ENCODE results near the gene CLCN3. TPM values are rescaled to one million over a fixed set of nuclear protein-coding genes. Genes with fewer than 3 reads are reported as not detected.
"Not testable (repeated sequence)": the region's sequence is repeated elsewhere in the genome, so short reads cannot be mapped to it uniquely, and the experiment has no call there.

Gene CLCN3
- total RNA-seq, 1 donor from 2014 or later: 44.8 TPM

GRCh38 chr4:169727616-169728015 is 107.2 kb downstream of the CLCN3 start:
- H3K36me3 Mint-ChIP-seq: peaks cover 5% of the 10 kb centered on the region
- Histone ChIP-seq H2AFZ (replicated peaks) (no peak overlapping the region), H3K27ac (no peak overlapping the region), H3K4me2 (no peak overlapping the region), H3K27me3 (no peaks in the 10 kb centered on the region), H3K4me3 (no peak overlapping the region), H3K9ac (no peak overlapping the region), H3K36me3 (peaks cover 5% of the 10 kb centered on the region), H3K4me1 (peaks cover 6% of the 10 kb centered on the region), H4K20me1 (ENCODE audit: low read depth) (no peaks in the 10 kb centered on the region), H3K9me3 (ENCODE audit: low read depth) (no peaks in the 10 kb centered on the region), H3F3A (ENCODE audit: low read depth) (no peaks in the 10 kb centered on the region), H3K79me2 (ENCODE audit: low read depth) (no peaks in the 10 kb centered on the region)
- DNase-seq (ENCODE audit: low spot score): no peak
- H3K27ac Mint-ChIP-seq: no peak overlapping the region
- H3K9me3 Mint-ChIP-seq: no peaks in the 10 kb centered on the region
- H3K4me1 Mint-ChIP-seq: no peaks in the 10 kb centered on the region
- no peak overlapping the region for H3K4me3 Mint-ChIP-seq
- H3K27me3 Mint-ChIP-seq (ENCODE audit: insufficient read depth, low read depth): no peaks in the 10 kb centered on the region
- no peak for TF ChIP-seq EZH2phosphoT487 (IDR thresholded peaks at IDR 0.05)
- TF ChIP-seq CTCF (IDR thresholded peaks at IDR 0.05): no peak
- TF ChIP-seq EZH2 (IDR thresholded peaks at IDR 0.05): no peak

DNA sequence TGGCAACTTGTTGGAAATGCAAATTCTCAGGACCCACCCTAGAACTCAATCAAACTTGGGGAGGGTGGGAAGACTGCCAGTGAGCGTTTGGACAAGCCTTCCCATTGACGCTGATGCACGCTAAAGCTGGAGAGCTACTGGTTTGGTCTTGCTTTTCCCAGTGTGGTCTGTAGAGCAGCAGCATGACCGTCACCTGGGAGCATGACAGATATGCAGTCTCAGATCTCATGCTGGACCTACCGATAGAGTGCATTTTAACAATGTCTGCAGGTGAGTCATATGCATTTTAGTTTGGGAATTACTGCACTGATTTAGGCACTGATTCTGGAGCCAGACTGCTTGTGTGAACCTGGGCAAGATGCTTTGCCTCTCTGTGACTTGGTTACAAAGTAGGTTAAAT is 110.2 kb downstream of the CLCN3 start:
- H3K4me3 ChIP-seq: no peak overlapping the region
- no peak overlapping the region for H3K27ac ChIP-seq
- Mint-ChIP-seq H3K4me1 (no peaks in the 10 kb centered on the region), H3K36me3 (peaks cover 13% of the 10 kb centered on the region), H3K27ac (no peak overlapping the region), H3K4me3 (no peak overlapping the region), H3K9me3 (no peaks in the 10 kb centered on the region), H3K27me3 (ENCODE audit: insufficient read depth, low read depth) (no peaks in the 10 kb centered on the region)
- no peaks in the 10 kb centered on the region for H3K4me1 ChIP-seq
- H3K4me2 ChIP-seq: no peak overlapping the region
- H3K9me3 ChIP-seq (ENCODE audit: low read depth): no peaks in the 10 kb centered on the region
- no peak overlapping the region for H2AFZ ChIP-seq (replicated peaks)
- no peaks in the 10 kb centered on the region for H3K79me2 ChIP-seq (ENCODE audit: low read depth)
- H3K27me3 ChIP-seq: no peaks in the 10 kb centered on the region
- H3F3A ChIP-seq (ENCODE audit: low read depth): no peaks in the 10 kb centered on the region
- H3K9ac ChIP-seq: no peak overlapping the region
- H4K20me1 ChIP-seq (ENCODE audit: low read depth): no peaks in the 10 kb centered on the region
- H3K36me3 ChIP-seq: peaks cover 5% of the 10 kb centered on the region
- no peak for DNase-seq (ENCODE audit: low spot score)
- TF ChIP-seq CTCF (IDR thresholded peaks at IDR 0.05) (no peak), EZH2 (IDR thresholded peaks at IDR 0.05) (no peak), EZH2phosphoT487 (IDR thresholded peaks at IDR 0.05) (no peak)

GRCh38 chr4:169738604-169739003 is 118.2 kb downstream of the CLCN3 start:
- not testable (repeated sequence) for H3K4me1 Mint-ChIP-seq; H3K27ac ChIP-seq; H3K4me3 Mint-ChIP-seq; H3K9me3 ChIP-seq (ENCODE audit: low read depth); H3K36me3 ChIP-seq; H3K9me3 Mint-ChIP-seq; H3K4me1 ChIP-seq; H3K27me3 ChIP-seq; H3K27me3 Mint-ChIP-seq (ENCODE audit: insufficient read depth, low read depth); H3K4me2 ChIP-seq; DNase-seq (ENCODE audit: low spot score); H3K4me3 ChIP-seq; H3K9ac ChIP-seq; H3F3A ChIP-seq (ENCODE audit: low read depth); H4K20me1 ChIP-seq (ENCODE audit: low read depth); H3K27ac Mint-ChIP-seq; H3K79me2 ChIP-seq (ENCODE audit: low read depth); H2AFZ ChIP-seq (replicated peaks)
- H3K36me3 Mint-ChIP-seq: peaks cover 24% of the 10 kb centered on the region

- TF ChIP-seq CTCF (IDR thresholded peaks at IDR 0.05): no peak
- no peak for TF ChIP-seq EZH2 (IDR thresholded peaks at IDR 0.05)
- TF ChIP-seq EZH2phosphoT487 (IDR thresholded peaks at IDR 0.05): no peak
- Histone ChIP-seq H3K36me3 (peaks cover 5% of the 10 kb centered on the region), H3K4me1 (no peaks in the 10 kb centered on the region), H3K9ac (no peak overlapping the region), H3K4me2 (no peak overlapping the region), H3K79me2 (ENCODE audit: low read depth) (no peaks in the 10 kb centered on the region), H3K4me3 (no peak overlapping the region), H3F3A (ENCODE audit: low read depth) (no peaks in the 10 kb centered on the region), H3K27ac (no peak overlapping the region), H3K9me3 (ENCODE audit: low read depth) (no peaks in the 10 kb centered on the region), H2AFZ (replicated peaks) (no peak overlapping the region), H3K27me3 (no peaks in the 10 kb centered on the region), H4K20me1 (ENCODE audit: low read depth) (no peaks in the 10 kb centered on the region)
- Mint-ChIP-seq H3K4me3 (no peak overlapping the region), H3K4me1 (no peaks in the 10 kb centered on the region), H3K36me3 (peaks cover 17% of the 10 kb centered on the region), H3K9me3 (no peaks in the 10 kb centered on the region), H3K27me3 (ENCODE audit: insufficient read depth, low read depth) (no peaks in the 10 kb centered on the region), H3K27ac (no peak overlapping the region)
- no peak for DNase-seq (ENCODE audit: low spot score)
Observed at GRCh38 chr4:169741569-169741968, 121.2 kb downstream of the CLCN3 start.
